Coronary artery (tissue), 2 donors: ENCODE results near the gene RIPOR2.
"Not testable (repeated sequence)": the region's sequence is repeated elsewhere in the genome, so short reads cannot be mapped to it uniquely, and the experiment has no call there.

Experiments
- DNase-seq: peaks from one replicate; pipeline ENCODE4 v3.0.0-alpha.2; 2017; ENCODE audit warnings: low spot score
- H3K27ac ChIP-seq, 2 donors: fragments of 200-600 bp; sonication (generic); one replicate each; pipeline ENCODE4 v1.5.1; 2016 to 2019
- H3K4me3 ChIP-seq: fragments of 200-600 bp; sonication (generic); 2 replicates; pipeline ENCODE4 v1.5.1; 2016; ENCODE audit warnings: mild to moderate bottlenecking, moderate library complexity
- TF ChIP-seq, protein P1 (sequence below): fragments of 200-600 bp; sonication (generic); IDR thresholded peaks from one replicate; pipeline ENCODE4 v1.5.1; 2019; ENCODE audit warnings: antibody characterized with exemption

Gene RIPOR2

GRCh38 chr6:24919056-24919892 is 16.5 kb downstream of the RIPOR2 start:
- peak overlapping the region; percentile 12 for H3K4me3 ChIP-seq
- TF ChIP-seq, protein P1, sequence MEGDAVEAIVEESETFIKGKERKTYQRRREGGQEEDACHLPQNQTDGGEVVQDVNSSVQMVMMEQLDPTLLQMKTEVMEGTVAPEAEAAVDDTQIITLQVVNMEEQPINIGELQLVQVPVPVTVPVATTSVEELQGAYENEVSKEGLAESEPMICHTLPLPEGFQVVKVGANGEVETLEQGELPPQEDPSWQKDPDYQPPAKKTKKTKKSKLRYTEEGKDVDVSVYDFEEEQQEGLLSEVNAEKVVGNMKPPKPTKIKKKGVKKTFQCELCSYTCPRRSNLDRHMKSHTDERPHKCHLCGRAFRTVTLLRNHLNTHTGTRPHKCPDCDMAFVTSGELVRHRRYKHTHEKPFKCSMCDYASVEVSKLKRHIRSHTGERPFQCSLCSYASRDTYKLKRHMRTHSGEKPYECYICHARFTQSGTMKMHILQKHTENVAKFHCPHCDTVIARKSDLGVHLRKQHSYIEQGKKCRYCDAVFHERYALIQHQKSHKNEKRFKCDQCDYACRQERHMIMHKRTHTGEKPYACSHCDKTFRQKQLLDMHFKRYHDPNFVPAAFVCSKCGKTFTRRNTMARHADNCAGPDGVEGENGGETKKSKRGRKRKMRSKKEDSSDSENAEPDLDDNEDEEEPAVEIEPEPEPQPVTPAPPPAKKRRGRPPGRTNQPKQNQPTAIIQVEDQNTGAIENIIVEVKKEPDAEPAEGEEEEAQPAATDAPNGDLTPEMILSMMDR = no peak
- DNase-seq = no peak
- no peak overlapping the region for H3K27ac ChIP-seq

GRCh38 chr6:24918641-24919055 is 17.1 kb downstream of the RIPOR2 start:
- Histone ChIP-seq H3K27ac (no peak overlapping the region), H3K4me3 (peak overlapping the region; percentile 12)
- DNase-seq = no peak
- TF ChIP-seq, protein P1 = no peak

DNA sequence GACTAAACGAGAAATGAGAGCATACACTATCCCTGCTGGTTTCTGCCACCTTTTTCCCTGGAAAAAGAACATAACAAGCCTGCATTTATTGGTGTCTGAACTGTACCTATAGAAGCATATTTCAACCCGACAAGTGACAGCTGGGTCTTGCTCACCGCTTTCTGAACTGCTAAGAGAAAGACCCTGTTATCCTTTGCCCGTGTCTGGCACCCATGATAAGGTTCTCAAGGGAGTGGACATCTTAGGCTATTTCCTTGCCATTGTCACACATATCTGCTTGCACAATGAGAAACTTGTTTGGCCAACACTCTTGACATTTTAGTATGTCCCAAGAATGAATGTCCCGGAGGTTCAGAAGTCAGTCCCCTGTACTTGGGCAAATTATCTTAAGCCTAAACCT is 19.3 kb downstream of the RIPOR2 start:
- H3K4me3 ChIP-seq = no peak overlapping the region
- H3K27ac ChIP-seq = no peak overlapping the region
- TF ChIP-seq, protein P1 = no peak
- no peak for DNase-seq

DNA sequence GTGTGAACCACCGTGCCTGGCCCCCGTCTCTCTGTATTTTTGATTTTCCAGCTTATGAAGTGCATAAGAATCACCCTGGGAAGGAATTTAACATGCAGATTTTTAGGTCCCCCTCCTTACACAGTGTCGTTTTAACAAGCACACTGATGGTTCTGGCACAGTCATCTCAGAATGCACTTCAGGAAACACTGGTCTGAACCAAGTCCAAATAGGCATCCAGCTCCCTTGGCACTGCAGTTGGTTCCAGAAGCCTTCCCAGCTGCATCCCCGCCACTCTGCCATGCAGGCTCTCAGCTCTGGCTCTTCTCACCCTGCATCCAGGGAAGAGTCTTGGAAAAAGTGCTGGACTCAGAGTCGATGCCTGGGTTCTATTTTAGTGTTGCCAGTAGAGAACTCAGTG is 20.1 kb downstream of the RIPOR2 start:
- Histone ChIP-seq H3K27ac (no peak overlapping the region), H3K4me3 (no peak overlapping the region)
- no peak for DNase-seq
- TF ChIP-seq, protein P1 = no peak

GRCh38 chr6:24914082-24914481 is 21.7 kb downstream of the RIPOR2 start:
- H3K27ac ChIP-seq, DNase-seq, H3K4me3 ChIP-seq: not testable (repeated sequence)

DNA sequence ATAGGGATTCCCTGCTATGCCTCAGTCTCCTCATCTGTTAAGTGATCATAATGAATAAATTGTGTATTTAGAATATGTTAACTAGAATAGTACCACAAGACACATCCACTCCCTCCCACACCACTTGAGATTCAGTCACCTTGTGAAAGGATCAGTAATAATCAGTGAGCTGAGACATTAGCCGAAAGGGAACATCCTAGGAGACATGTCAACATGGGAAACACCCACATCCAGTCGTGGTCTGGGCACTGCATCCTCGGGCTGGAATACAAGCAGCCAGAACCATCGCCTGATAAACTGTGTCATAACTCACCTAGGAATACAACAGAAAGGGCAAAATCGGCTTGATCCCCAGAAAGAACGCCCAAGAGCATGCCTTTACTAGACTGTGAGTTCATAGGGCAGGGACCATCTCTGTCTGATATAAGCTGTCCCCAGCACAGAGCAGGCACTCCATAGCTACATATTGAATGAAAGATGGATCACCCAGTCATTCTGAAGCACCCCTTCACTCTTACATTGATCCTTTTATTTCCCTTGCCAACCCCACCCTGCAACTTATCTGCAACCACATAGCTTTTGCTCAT is 23.9 kb downstream of the RIPOR2 start:
- TF ChIP-seq, protein P1 = no peak
- Histone ChIP-seq H3K27ac (no peak overlapping the region), H3K4me3 (peak overlapping the region; percentile 81)
- DNase-seq = no peak

GRCh38 chr6:24910961-24911725 is 24.6 kb downstream of the RIPOR2 start:
- DNase-seq = no peak
- H3K4me3 ChIP-seq = peak overlapping the region; percentile 81
- H3K27ac ChIP-seq = peak overlapping the region in 1 of 2 donors; percentile 61
- TF ChIP-seq, protein P1 = no peak
